Cortex of kidney (tissue), 1 donor: ENCODE measurements around the gene TIMM17A.
"Not testable (repeated sequence)": the region's sequence is repeated elsewhere in the genome, so short reads cannot be mapped to it uniquely, and the experiment has no call there.

Source experiments
- DNase-seq: peaks from one replicate; lab custom pipeline; 2025; lab: John Stamatoyannopoulos, UW

TIMM17A gene

GRCh38 chr1:201940316-201940715 lies 15.0 kb upstream of the TIMM17A start:
- DNase-seq = not testable (repeated sequence)

DNA sequence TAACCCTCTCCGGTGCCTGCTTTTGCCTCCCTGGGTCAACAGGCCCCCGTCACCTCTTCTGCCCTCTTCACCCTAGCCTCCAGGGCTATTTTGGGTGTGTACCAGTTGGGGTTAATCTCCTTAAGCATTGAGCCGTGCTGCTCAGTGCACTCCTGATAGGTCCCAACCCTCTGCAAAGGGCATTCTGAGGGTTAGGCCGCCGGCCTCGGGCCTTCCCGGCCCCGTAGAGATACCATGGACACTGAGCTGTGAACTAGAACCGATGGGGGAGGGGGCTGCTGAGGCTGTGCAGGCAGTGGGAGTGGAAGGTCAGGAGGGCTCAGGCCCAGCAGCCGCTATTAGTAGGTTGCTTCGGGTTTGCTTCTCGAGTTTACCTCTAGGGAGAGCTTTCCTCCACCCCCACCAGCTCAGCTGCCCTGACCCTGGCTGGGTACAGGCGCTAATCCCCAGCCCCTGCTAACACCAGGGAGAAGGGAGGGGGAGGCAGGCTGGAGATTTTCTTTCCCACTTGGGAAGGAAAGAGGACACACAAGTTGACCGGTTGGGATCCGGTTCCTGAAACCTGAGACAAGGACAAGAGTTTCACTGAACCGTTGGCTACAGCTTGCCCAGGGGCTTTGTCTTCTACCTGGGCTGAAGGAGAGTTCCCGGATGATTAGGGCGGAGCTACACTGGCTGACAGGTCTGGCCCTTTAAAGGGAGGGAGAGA lies 13.7 kb upstream of the TIMM17A start:
- no peak for DNase-seq

DNA sequence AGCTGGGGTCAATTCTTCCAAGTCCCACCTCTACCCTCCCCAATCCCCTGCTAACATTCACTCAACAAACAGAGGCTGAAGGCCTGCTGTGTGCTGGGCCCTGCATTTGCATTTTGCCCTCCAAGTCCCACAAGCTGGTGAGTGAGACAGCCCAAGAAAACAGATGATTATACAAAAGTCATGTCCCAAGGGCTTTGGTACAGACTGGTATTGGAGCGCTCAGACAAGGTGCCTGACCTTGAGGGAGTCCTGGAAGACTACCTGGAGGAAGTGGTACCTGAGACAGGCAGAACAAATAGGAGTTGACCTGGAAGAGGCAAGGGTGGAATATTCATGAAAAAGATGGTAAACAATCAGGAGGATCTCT lies 13.2 kb upstream of the TIMM17A start:
- no peak for DNase-seq

- DNase-seq = no peak
Measured at GRCh38 chr1:201944002-201944401, 11.3 kb upstream of the TIMM17A start.

DNA sequence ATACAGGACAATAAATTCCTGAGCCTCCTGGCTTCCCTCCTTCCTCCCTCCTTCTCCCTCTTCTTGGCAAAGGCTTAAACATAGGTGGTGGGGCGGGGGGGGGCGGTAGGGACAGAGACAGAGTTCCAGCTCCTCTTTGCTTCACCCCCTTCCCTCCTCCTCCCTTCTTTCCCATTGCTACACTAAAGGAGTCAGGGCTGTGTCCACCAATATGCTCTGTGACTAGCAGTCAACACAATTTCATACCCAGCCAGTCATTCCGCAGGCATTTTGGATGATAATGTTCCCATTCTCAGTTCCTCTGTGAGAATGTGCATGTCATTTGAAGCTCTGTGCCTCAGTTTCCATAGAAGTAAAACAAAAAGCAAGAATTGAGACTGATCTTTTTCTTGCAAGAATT lies 10.7 kb upstream of the TIMM17A start:
- no peak for DNase-seq

- no peak for DNase-seq
Measured at GRCh38 chr1:201945157-201945556, 10.1 kb upstream of the TIMM17A start.

DNA sequence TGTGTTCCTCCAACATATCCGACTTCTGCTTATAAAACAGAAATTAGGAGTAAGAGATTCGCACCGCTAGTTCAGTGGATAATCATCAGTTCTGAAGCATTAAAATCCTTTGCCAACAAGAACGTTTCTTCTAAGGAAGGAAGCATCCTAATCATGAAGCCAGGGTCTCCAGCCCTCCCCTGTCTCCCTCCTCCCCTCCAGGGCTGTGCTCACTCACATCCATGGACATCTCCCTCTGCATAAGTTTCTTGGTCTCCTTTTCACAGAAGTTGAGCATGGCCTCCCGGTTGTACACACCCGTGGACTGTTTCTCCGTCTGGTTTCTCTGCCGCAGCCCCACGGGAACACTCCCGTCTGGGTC lies 9.5 kb upstream of the TIMM17A start:
- no peak for DNase-seq

DNA sequence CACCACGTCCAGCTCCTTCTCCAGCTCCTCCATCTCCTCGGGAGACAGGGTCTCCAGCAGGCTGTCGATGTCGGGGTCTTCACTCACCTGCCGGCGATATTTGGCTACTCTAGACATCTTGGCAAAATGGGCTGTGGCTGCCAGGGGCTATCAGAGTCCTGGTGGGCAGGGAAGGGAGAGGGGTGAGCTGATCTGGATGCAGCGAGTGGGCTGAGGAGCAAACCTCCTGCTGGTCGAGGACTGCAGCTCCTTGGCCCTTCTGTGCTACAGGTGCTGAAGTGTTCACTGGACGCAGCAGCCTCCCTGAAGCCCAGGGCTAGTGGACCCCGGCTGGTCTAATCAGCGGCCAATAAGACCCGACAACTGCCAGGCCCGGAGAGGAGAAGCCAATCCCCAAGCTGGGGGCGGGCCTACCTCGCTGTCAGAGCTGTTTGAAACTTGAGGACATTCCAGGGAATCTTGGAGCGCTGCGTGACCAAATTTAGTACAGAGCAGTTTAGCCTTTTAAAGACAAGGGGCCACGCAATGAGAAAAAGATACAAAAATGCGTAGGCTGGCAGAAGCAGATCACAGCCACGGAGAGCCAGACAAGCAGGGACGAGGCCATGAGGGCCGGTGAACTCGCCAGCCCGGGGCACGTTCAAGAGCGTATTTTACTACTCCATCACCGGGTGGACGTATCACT lies 8.9 kb upstream of the TIMM17A start, which contains the start of gene LMOD1:
Gene LMOD1, minus strand, starts transcription at position 325 of the 685 bp plus-strand sequence. Its CDS starts 208 bp downstream, at position 117.
- DNase-seq = no peak

- no peak for DNase-seq
Measured at GRCh38 chr1:201947697-201948008, 7.7 kb upstream of the TIMM17A start.

- no peak for DNase-seq
Measured at GRCh38 chr1:201949491-201949890, 5.8 kb upstream of the TIMM17A start.

GRCh38 chr1:201954263-201955008 lies 867 bp upstream of the TIMM17A start:
- DNase-seq = no peak

DNA sequence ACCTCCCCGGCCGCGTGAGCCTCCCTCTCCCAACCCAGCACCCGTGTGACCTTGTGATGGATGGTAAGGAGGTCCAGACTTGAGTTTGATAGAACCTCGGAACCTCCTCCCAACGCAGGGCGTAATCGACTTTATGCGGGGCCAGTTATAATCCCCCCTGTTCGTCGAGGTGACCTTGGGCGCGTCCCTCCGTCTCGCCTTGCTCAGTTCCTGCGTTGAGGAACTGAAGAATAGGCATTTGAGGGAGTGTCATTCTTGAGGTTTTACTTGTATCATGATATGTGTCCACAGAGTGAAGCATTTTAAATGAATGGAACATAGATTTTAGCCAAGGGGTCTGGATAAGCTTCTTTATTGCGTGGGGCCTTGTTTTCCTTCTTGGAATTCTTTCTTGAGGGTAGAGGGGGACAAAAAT lies 433 bp downstream of the TIMM17A start:
- no peak for DNase-seq

DNA sequence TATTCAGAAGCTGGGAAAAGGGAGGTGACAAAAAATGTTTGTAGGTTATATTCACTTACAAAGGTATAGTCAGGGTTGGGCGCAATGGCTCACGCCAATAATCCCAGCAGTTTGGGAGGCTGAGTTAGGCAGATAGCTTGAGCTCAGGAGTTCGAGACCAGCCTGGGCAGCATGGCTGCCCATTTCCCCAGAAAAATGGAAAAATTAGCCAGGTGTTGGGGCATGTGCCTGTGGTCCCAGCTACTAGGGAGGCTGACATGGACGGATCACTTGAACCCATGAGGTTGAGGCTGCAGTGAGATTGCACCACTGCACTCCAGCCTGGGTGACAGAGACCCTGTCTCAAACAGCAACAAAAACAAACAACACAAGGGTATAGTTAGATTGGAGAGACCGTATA lies 3.0 kb downstream of the TIMM17A start:
- no peak for DNase-seq

DNA sequence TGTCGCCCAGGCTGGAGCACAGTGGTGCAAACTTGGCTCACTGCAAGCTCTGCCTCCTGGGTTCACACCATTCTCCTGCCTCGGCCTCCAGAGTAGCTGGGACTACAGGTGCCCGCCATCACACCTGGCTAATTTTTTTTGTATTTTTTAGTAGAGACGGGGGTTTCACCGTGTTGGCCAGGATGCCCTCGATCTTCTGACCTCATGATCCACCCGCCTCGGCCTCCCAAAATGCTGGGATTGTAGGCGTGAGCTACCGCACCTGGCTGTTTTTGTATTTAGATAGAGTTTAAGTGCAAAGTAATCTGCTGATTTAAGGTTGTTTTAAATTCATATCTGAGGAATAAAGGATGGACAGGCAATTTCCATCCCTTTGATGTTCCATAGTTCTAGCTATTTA lies 7.1 kb downstream of the TIMM17A start:
- not testable (repeated sequence) for DNase-seq

DNA sequence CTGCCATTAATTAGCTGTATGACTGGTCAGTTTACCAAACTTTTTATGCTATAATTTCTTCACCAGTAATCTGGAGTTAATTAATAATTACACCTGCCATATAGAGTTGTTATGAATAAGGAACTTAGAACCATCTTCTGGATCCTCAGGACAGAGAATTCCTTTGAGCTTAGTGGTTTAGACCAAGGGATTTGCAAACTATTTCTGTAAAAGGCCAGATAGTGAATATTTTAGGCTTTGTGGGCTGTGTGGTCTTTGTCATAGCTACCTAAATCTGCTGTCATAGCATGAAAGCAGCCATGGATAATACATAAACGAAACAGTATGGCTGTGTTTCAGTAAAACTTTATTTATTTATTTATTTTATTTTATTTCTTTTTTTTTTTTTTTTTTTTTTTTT lies 9.0 kb downstream of the TIMM17A start:
- DNase-seq = no peak

- no peak for DNase-seq
Measured at GRCh38 chr1:201966171-201966570, 10.9 kb downstream of the TIMM17A start.

GRCh38 chr1:201968202-201968925 lies 13.1 kb downstream of the TIMM17A start:
- DNase-seq = no peak

DNA sequence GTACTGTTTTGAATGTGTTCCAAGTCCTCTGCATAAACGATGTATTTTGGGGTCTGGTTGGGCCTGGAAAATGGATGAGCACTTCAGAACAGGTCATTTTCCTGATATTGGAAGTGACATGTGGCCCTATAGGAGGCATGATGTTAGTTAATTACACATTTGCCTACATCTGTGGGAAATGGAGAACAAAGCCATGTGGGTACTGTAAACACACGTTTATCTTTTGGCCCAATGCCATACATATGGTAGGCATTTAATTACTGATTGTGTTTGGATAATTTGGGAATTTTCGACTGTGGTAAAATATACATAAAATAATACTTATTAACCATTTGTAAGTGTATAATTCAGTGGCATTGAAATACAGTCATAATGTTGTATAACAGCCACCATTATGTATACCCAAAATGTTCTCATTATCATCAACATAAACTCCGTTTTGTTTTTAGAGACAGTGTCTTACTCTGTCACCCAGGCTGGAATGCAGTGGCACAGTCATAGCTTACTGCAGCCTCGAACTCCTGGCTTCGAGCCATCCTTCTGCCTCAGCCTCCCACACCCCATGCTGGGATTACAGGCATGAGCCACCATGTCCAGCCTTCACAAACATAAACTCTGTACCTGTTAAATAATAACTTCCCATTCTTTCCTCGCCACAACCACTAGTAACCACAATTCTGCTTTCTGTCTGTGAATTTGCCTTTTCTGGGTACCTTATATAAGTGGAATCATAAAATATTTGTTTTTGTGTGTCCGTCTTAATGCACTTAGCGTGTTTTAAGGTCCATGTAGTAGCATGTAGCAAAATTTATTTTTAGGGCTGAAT lies 15.2 kb downstream of the TIMM17A start:
- DNase-seq = no peak

DNA sequence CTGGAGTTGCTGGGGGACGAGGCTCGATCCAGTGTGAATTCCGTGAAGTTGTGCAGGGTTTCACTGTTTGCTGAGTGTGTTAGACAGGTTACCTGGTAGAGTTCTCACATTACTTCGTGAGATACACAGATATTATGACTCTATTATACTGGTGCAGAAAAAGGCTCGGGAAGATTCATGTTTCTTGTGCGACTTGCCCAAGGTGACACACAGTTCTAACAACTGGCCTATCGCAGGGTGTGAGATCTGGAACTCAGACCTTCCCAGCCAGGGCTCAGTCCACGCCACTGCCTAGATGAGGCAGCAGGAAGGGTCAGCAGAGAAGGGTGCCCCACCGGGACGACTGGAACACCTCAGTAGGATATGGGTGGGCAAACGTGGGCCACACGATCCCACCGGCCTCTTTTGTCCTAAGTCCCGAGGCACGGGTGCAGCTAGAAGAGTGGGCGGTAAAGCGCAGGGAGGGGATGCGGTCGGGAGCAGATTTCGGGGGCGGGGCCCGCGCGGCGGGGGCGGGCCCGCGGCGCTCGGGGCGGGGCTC lies 26.8 kb downstream of the TIMM17A start:
- no peak for DNase-seq

DNA sequence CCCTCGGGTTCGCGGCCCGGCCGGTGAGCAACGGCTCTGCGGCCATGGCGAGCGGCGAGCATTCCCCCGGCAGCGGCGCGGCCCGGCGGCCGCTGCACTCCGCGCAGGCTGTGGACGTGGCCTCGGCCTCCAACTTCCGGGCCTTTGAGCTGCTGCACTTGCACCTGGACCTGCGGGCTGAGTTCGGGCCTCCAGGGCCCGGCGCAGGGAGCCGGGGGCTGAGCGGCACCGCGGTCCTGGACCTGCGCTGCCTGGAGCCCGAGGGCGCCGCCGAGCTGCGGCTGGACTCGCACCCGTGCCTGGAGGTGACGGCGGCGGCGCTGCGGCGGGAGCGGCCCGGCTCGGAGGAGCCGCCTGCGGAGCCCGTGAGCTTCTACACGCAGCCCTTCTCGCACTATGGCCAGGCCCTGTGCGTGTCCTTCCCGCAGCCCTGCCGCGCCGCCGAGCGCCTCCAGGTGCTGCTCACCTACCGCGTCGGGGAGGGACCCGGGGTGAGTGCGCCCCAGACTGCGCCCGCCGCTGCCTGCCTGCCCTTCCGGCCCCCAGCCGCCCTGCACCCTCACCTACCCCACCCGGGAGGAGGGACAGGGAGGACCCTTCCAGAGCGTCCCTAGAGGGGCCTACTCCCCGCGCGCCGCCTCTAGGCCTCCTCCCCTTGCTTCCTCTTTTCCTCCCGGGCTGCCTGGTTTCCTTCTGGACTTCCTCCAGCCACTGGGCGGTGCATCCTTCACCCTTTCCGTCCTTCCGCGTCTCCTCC lies 27.5 kb downstream of the TIMM17A start, which contains the start of gene RNPEP:
Gene RNPEP, plus strand, starts transcription at position 26 of the 757 bp plus-strand sequence. Its CDS starts 19 bp downstream, at position 45.
- no peak for DNase-seq
